ENCODE measurements around the gene THSD4.

THSD4 gene

GRCh38 chr15:71456811-71457210 is 341.5 kb downstream of the THSD4 start:
- no peaks in the 10 kb centered on the region for H3K9me3 ChIP-seq (ENCODE audit: control insufficient read depth, low read length)

GRCh38 chr15:71458089-71458660 is 342.9 kb downstream of the THSD4 start:
- no peak overlapping the region for H3K27ac ChIP-seq (ENCODE audit: insufficient read depth, low read length, poor library complexity, severe bottlenecking)
- no peaks in the 10 kb centered on the region for H3K36me3 ChIP-seq (ENCODE audit: control insufficient read depth, insufficient read depth, low read length)
- no peaks in the 10 kb centered on the region for H3K27me3 ChIP-seq (replicated peaks; ENCODE audit: control insufficient read depth, insufficient read depth, low read length, poor library complexity, severe bottlenecking)
- no peak for DNase-seq
- no peaks in the 10 kb centered on the region for H3K9me3 ChIP-seq (ENCODE audit: control insufficient read depth, low read length)
- H3K4me3 ChIP-seq (ENCODE audit: insufficient read depth, low read depth, low read length, poor library complexity, severe bottlenecking): no peak overlapping the region
- H3K4me1 ChIP-seq (ENCODE audit: control insufficient read depth, insufficient read depth, low read length, poor library complexity, severe bottlenecking): no peaks in the 10 kb centered on the region

More at GRCh38 chr15:71456811-71457210, 341.5 kb downstream of the THSD4 start:
- Histone ChIP-seq H3K27me3 (replicated peaks; ENCODE audit: control insufficient read depth, insufficient read depth, low read length, poor library complexity, severe bottlenecking) (no peaks in the 10 kb centered on the region), H3K27ac (ENCODE audit: insufficient read depth, low read length, poor library complexity, severe bottlenecking) (no peak overlapping the region), H3K36me3 (ENCODE audit: control insufficient read depth, insufficient read depth, low read length) (no peaks in the 10 kb centered on the region), H3K4me1 (ENCODE audit: control insufficient read depth, insufficient read depth, low read length, poor library complexity, severe bottlenecking) (no peaks in the 10 kb centered on the region), H3K4me3 (ENCODE audit: insufficient read depth, low read depth, low read length, poor library complexity, severe bottlenecking) (no peak overlapping the region)
- no peak for DNase-seq

GRCh38 chr15:71461748-71462147 is 346.5 kb downstream of the THSD4 start:
- no peaks in the 10 kb centered on the region for H3K36me3 ChIP-seq (ENCODE audit: control insufficient read depth, insufficient read depth, low read length)
- H3K27me3 ChIP-seq (replicated peaks; ENCODE audit: control insufficient read depth, insufficient read depth, low read length, poor library complexity, severe bottlenecking): no peaks in the 10 kb centered on the region
- DNase-seq: no peak
- H3K27ac ChIP-seq (ENCODE audit: insufficient read depth, low read length, poor library complexity, severe bottlenecking): no peak overlapping the region
- H3K4me3 ChIP-seq (ENCODE audit: insufficient read depth, low read depth, low read length, poor library complexity, severe bottlenecking): no peak overlapping the region
- no peaks in the 10 kb centered on the region for H3K4me1 ChIP-seq (ENCODE audit: control insufficient read depth, insufficient read depth, low read length, poor library complexity, severe bottlenecking)
- no peaks in the 10 kb centered on the region for H3K9me3 ChIP-seq (ENCODE audit: control insufficient read depth, low read length)

GRCh38 chr15:71462638-71463037 is 347.4 kb downstream of the THSD4 start:
- no peak overlapping the region for H3K27ac ChIP-seq (ENCODE audit: insufficient read depth, low read length, poor library complexity, severe bottlenecking)
- H3K36me3 ChIP-seq (ENCODE audit: control insufficient read depth, insufficient read depth, low read length): no peaks in the 10 kb centered on the region
- H3K27me3 ChIP-seq (replicated peaks; ENCODE audit: control insufficient read depth, insufficient read depth, low read length, poor library complexity, severe bottlenecking): no peaks in the 10 kb centered on the region
- no peak overlapping the region for H3K4me3 ChIP-seq (ENCODE audit: insufficient read depth, low read depth, low read length, poor library complexity, severe bottlenecking)
- no peaks in the 10 kb centered on the region for H3K4me1 ChIP-seq (ENCODE audit: control insufficient read depth, insufficient read depth, low read length, poor library complexity, severe bottlenecking)
- no peak for DNase-seq
- H3K9me3 ChIP-seq (ENCODE audit: control insufficient read depth, low read length): no peaks in the 10 kb centered on the region

GRCh38 chr15:71463156-71463665 is 347.9 kb downstream of the THSD4 start:
- no peak for DNase-seq
- H3K9me3 ChIP-seq (ENCODE audit: control insufficient read depth, low read length): no peaks in the 10 kb centered on the region
- no peaks in the 10 kb centered on the region for H3K27me3 ChIP-seq (replicated peaks; ENCODE audit: control insufficient read depth, insufficient read depth, low read length, poor library complexity, severe bottlenecking)
- no peaks in the 10 kb centered on the region for H3K36me3 ChIP-seq (ENCODE audit: control insufficient read depth, insufficient read depth, low read length)
- H3K4me3 ChIP-seq (ENCODE audit: insufficient read depth, low read depth, low read length, poor library complexity, severe bottlenecking): no peak overlapping the region
- no peaks in the 10 kb centered on the region for H3K4me1 ChIP-seq (ENCODE audit: control insufficient read depth, insufficient read depth, low read length, poor library complexity, severe bottlenecking)
- H3K27ac ChIP-seq (ENCODE audit: insufficient read depth, low read length, poor library complexity, severe bottlenecking): no peak overlapping the region

- no peak for DNase-seq
- H3K27ac ChIP-seq (ENCODE audit: insufficient read depth, low read length, poor library complexity, severe bottlenecking): no peak overlapping the region
- H3K4me1 ChIP-seq (ENCODE audit: control insufficient read depth, insufficient read depth, low read length, poor library complexity, severe bottlenecking): no peaks in the 10 kb centered on the region
- H3K27me3 ChIP-seq (replicated peaks; ENCODE audit: control insufficient read depth, insufficient read depth, low read length, poor library complexity, severe bottlenecking): no peaks in the 10 kb centered on the region
- no peaks in the 10 kb centered on the region for H3K9me3 ChIP-seq (ENCODE audit: control insufficient read depth, low read length)
- no peaks in the 10 kb centered on the region for H3K36me3 ChIP-seq (ENCODE audit: control insufficient read depth, insufficient read depth, low read length)
- H3K4me3 ChIP-seq (ENCODE audit: insufficient read depth, low read depth, low read length, poor library complexity, severe bottlenecking): no peak overlapping the region
Observed at GRCh38 chr15:71465131-71465955, 350.1 kb downstream of the THSD4 start.

- H3K36me3 ChIP-seq (ENCODE audit: control insufficient read depth, insufficient read depth, low read length): no peaks in the 10 kb centered on the region
- no peaks in the 10 kb centered on the region for H3K27me3 ChIP-seq (replicated peaks; ENCODE audit: control insufficient read depth, insufficient read depth, low read length, poor library complexity, severe bottlenecking)
- no peak for DNase-seq
- no peaks in the 10 kb centered on the region for H3K9me3 ChIP-seq (ENCODE audit: control insufficient read depth, low read length)
- no peak overlapping the region for H3K4me3 ChIP-seq (ENCODE audit: insufficient read depth, low read depth, low read length, poor library complexity, severe bottlenecking)
- H3K4me1 ChIP-seq (ENCODE audit: control insufficient read depth, insufficient read depth, low read length, poor library complexity, severe bottlenecking): no peaks in the 10 kb centered on the region
- no peak overlapping the region for H3K27ac ChIP-seq (ENCODE audit: insufficient read depth, low read length, poor library complexity, severe bottlenecking)
Observed at GRCh38 chr15:71468715-71469114, 353.4 kb downstream of the THSD4 start.

GRCh38 chr15:71469413-71469812 is 354.1 kb downstream of the THSD4 start:
- H3K36me3 ChIP-seq (ENCODE audit: control insufficient read depth, insufficient read depth, low read length): no peaks in the 10 kb centered on the region
- no peaks in the 10 kb centered on the region for H3K9me3 ChIP-seq (ENCODE audit: control insufficient read depth, low read length)
- no peaks in the 10 kb centered on the region for H3K27me3 ChIP-seq (replicated peaks; ENCODE audit: control insufficient read depth, insufficient read depth, low read length, poor library complexity, severe bottlenecking)
- no peaks in the 10 kb centered on the region for H3K4me1 ChIP-seq (ENCODE audit: control insufficient read depth, insufficient read depth, low read length, poor library complexity, severe bottlenecking)
- DNase-seq: no peak
- H3K4me3 ChIP-seq (ENCODE audit: insufficient read depth, low read depth, low read length, poor library complexity, severe bottlenecking): no peak overlapping the region
- H3K27ac ChIP-seq (ENCODE audit: insufficient read depth, low read length, poor library complexity, severe bottlenecking): no peak overlapping the region

GRCh38 chr15:71471347-71471746 is 356.1 kb downstream of the THSD4 start:
- H3K27ac ChIP-seq (ENCODE audit: insufficient read depth, low read length, poor library complexity, severe bottlenecking): no peak overlapping the region
- H3K4me3 ChIP-seq (ENCODE audit: insufficient read depth, low read depth, low read length, poor library complexity, severe bottlenecking): no peak overlapping the region
- no peaks in the 10 kb centered on the region for H3K36me3 ChIP-seq (ENCODE audit: control insufficient read depth, insufficient read depth, low read length)
- H3K27me3 ChIP-seq (replicated peaks; ENCODE audit: control insufficient read depth, insufficient read depth, low read length, poor library complexity, severe bottlenecking): no peaks in the 10 kb centered on the region
- H3K4me1 ChIP-seq (ENCODE audit: control insufficient read depth, insufficient read depth, low read length, poor library complexity, severe bottlenecking): no peaks in the 10 kb centered on the region
- H3K9me3 ChIP-seq (ENCODE audit: control insufficient read depth, low read length): no peaks in the 10 kb centered on the region
- no peak for DNase-seq

- no peaks in the 10 kb centered on the region for H3K27me3 ChIP-seq (replicated peaks; ENCODE audit: control insufficient read depth, insufficient read depth, low read length, poor library complexity, severe bottlenecking)
- no peaks in the 10 kb centered on the region for H3K9me3 ChIP-seq (ENCODE audit: control insufficient read depth, low read length)
- H3K36me3 ChIP-seq (ENCODE audit: control insufficient read depth, insufficient read depth, low read length): no peaks in the 10 kb centered on the region
- DNase-seq: no peak
- no peaks in the 10 kb centered on the region for H3K4me1 ChIP-seq (ENCODE audit: control insufficient read depth, insufficient read depth, low read length, poor library complexity, severe bottlenecking)
- H3K27ac ChIP-seq (ENCODE audit: insufficient read depth, low read length, poor library complexity, severe bottlenecking): no peak overlapping the region
- H3K4me3 ChIP-seq (ENCODE audit: insufficient read depth, low read depth, low read length, poor library complexity, severe bottlenecking): no peak overlapping the region
Observed at GRCh38 chr15:71472566-71472965, 357.3 kb downstream of the THSD4 start.

Data from effector memory CD4-positive, alpha-beta T cell (primary cell).